Suprapubic skin (tissue), 4 donors: ENCODE data around the gene LIMS2. TPM values are rescaled to one million over a fixed set of nuclear protein-coding genes. Genes with fewer than 3 reads are reported as not detected.
A peak's percentile ranks its signal among the peaks of the same experiment; 100 is the strongest.

ENCODE experiments used
- DNase-seq, 2 donors: peaks; one replicate each; pipeline ENCODE4 v3.0.0-alpha.2; 2019; ENCODE audit warnings: low spot score in 2 of 2
- H3K27ac ChIP-seq: fragments of 200-600 bp; sonication (generic); one replicate; pipeline ENCODE4 v1.5.1; 2019
- H3K27me3 ChIP-seq: fragments of 200-600 bp; sonication (generic); one replicate; pipeline ENCODE4 v1.5.1; 2019
- H3K36me3 ChIP-seq: fragments of 200-600 bp; sonication (generic); one replicate; pipeline ENCODE4 v1.5.1; 2019
- H3K4me1 ChIP-seq: fragments of 200-600 bp; sonication (generic); one replicate; pipeline ENCODE4 v1.5.1; 2019
- H3K4me3 ChIP-seq: fragments of 200-600 bp; sonication (generic); one replicate; pipeline ENCODE4 v1.5.1; 2019; ENCODE audit warnings: mild to moderate bottlenecking
- H3K9me3 ChIP-seq: fragments of 200-600 bp; sonication (generic); one replicate; pipeline ENCODE4 v1.5.1; 2019
- CTCF ChIP-seq, 2 donors: fragments of 200-600 bp in 1 of 2; fragments of 450-650 bp in 1 of 2; sonication (generic) in 1 of 2; IDR thresholded peaks; one replicate each; pipeline ENCODE4 v1.5.1; 2016 to 2019; ENCODE audit warnings: antibody characterized with exemption in 2 of 2, mild to moderate bottlenecking in 1 of 2, moderate library complexity in 1 of 2
- EP300 ChIP-seq: sonication (generic); formaldehyde crosslinking; IDR thresholded peaks from one replicate; pipeline ENCODE4 v1.6.1; 2017; ENCODE audit warnings: antibody characterized with exemption
- POLR2A ChIP-seq, 2 donors: fragments of 450-650 bp; IDR thresholded peaks; one replicate each; pipeline ENCODE4 v1.6.1; 2017; ENCODE audit warnings: antibody characterized with exemption in 2 of 2, mild to moderate bottlenecking in 2 of 2, moderate library complexity in 2 of 2
- POLR2AphosphoS5 ChIP-seq, 3 donors: sonication (generic); formaldehyde crosslinking; IDR thresholded peaks; one replicate each; pipeline ENCODE4 v1.6.1; 2017; ENCODE audit warnings: antibody characterized with exemption in 3 of 3
- WGBS: methylation state at CpG from one replicate; pipeline ENCODE4 v1.1.5; 2018; 5-methylcytosine and 5-hydroxymethylcytosine counted together
- total RNA-seq, 4 donors: library from RNA; depleted of rRNA; stranded (reverse); fragments of >200 nt; gene quantifications; one replicate each; pipeline ENCODE4 v1.1.0, GENCODE V29; 2016

The LIMS2 gene
- total RNA-seq, 4 donors from 2014 or later: 9.2 to 40.0 (median 15.4) TPM

GRCh38 chr2:127694986-127695385 lies 19.7 kb upstream of the LIMS2 start:
- Histone ChIP-seq H3K36me3 (no peaks in the 10 kb centered on the region), H3K9me3 (no peaks in the 10 kb centered on the region), H3K4me3 (peak overlapping the region; percentile 40), H3K27ac (no peak overlapping the region), H3K4me1 (peaks cover 6% of the 10 kb centered on the region), H3K27me3 (no peaks in the 10 kb centered on the region)
- no peak for TF ChIP-seq CTCF (IDR thresholded peaks at IDR 0.05)
- no peak for TF ChIP-seq POLR2AphosphoS5 (IDR thresholded peaks at IDR 0.05)
- no peak for TF ChIP-seq EP300
- TF ChIP-seq POLR2A (IDR thresholded peaks at IDR 0.05): no peak
- WGBS: 88% methylated on average over 9 of the region's 9 CpGs
- peak in 1 of 2 donors; percentile 51 for DNase-seq

DNA sequence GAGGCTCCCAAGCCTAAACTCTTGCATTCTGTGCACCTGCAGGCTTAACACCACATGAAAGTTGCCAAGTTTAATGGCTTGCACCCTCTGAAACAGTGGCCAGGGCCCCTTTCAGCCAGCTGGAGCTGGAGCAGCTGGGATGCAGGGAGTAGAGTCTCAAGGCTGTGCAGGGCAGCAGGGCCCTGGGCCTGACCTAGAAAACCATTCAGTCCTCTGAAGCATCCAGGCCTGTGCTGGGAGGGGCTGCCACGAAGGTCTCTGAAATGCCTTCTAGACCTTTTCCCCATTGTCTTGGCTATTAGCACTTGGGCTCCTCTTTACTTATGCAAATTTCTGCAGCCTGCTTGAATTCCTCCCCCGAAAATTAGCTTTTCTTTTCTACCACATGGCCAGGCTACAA lies 15.4 kb upstream of the LIMS2 start:
- Histone ChIP-seq H3K27ac (no peak overlapping the region), H3K4me1 (peaks cover 5% of the 10 kb centered on the region), H3K9me3 (peaks cover 4% of the 10 kb centered on the region), H3K27me3 (no peaks in the 10 kb centered on the region), H3K4me3 (no peak overlapping the region), H3K36me3 (no peaks in the 10 kb centered on the region)
- DNase-seq: peak in 1 of 2 donors; percentile 30
- WGBS: 80% methylated on average over 2 of the region's 2 CpGs
- TF ChIP-seq POLR2AphosphoS5 (IDR thresholded peaks at IDR 0.05) (no peak), POLR2A (IDR thresholded peaks at IDR 0.05) (no peak), EP300 (no peak), CTCF (IDR thresholded peaks at IDR 0.05) (no peak)

DNA sequence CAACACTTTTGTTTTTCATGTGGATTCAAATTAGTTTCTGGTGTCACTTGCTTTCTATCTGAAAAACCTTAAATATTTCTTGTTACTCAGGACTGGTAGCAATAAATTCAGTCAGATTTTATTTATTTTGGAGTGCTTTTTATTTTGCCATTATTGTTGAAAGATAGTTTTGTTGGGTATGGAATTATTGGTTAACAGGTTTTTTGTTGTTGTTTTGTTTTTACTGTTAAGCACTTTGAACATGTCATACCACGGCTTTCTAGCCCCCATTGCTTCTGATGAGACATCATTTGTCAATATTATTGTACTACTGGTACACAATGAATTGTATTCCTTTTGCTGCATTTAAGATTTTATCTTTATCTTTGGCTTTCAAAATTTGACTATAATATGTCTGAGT lies 13.1 kb upstream of the LIMS2 start:
- no peaks in the 10 kb centered on the region for H3K36me3 ChIP-seq
- 94% methylated on average over 1 of the region's 1 CpG for WGBS
- TF ChIP-seq CTCF (IDR thresholded peaks at IDR 0.05) (no peak), POLR2A (IDR thresholded peaks at IDR 0.05) (no peak), EP300 (no peak), POLR2AphosphoS5 (IDR thresholded peaks at IDR 0.05) (no peak)
- no peak for DNase-seq
- H3K27me3 ChIP-seq: no peaks in the 10 kb centered on the region
- no peaks in the 10 kb centered on the region for H3K4me1 ChIP-seq
- H3K9me3 ChIP-seq: peaks cover 4% of the 10 kb centered on the region
- no peak overlapping the region for H3K27ac ChIP-seq
- no peak overlapping the region for H3K4me3 ChIP-seq

DNA sequence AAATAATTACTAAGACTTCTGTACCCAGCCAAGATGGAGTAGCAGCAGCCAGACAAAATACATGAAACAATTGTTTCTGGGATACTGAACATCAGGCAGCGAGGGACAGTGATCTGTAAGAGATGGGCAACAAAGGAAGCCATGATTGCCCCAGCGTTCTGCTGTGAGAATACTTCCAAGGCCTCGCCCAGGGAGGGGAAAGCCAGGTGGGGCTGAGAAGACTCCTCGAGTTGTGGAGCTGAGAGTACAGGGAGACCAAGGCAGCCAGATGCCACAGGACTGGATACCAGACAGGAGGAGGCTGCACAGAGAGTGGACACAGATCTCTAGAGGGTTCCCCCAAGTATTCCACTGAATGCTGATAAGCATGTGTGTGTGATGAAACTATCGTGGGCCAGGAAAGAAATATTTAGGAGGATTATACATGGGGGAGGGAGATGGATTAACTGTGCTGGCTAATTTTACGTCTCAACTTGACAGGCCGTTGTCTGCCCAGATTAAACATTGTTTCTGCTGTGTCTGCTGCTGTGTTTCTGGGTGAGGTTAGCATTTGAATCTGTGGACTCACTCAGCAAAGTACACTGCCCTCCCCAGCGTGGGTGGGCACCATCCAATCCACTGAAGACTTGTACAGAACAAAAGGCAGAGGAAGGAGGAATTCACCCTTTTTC lies 10.2 kb upstream of the LIMS2 start:
- no peaks in the 10 kb centered on the region for H3K27me3 ChIP-seq
- H3K36me3 ChIP-seq: no peaks in the 10 kb centered on the region
- no peaks in the 10 kb centered on the region for H3K4me1 ChIP-seq
- 70% methylated on average over 8 of the region's 8 CpGs for WGBS
- no peak for TF ChIP-seq POLR2A (IDR thresholded peaks at IDR 0.05)
- no peak overlapping the region for H3K27ac ChIP-seq
- peaks cover 4% of the 10 kb centered on the region for H3K9me3 ChIP-seq
- H3K4me3 ChIP-seq: no peak overlapping the region
- peak in 1 of 2 donors; percentile 36 for DNase-seq

DNA sequence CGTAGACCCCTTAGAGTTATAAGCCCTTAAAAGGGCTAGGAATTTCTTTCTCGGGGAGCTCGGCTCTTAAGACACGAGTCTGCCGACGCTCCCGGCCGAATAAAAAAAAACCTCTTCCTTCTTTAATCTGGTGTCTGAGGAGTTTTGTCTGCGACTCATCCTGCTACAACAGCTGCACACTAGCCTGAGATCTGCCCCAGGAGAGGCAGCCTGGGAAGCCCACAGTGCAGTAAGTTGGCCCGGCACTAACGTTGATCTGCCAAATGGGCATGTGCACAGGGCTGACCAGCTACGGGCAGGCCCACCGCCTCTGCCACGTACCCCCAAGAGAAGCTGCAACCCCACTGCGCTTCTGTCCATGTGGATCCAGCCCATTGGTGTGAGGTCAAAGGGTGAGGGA lies 8.4 kb upstream of the LIMS2 start:
- no peak for TF ChIP-seq EP300
- no peak for TF ChIP-seq CTCF (IDR thresholded peaks at IDR 0.05)
- TF ChIP-seq POLR2A (IDR thresholded peaks at IDR 0.05): no peak
- no peak for TF ChIP-seq POLR2AphosphoS5 (IDR thresholded peaks at IDR 0.05)
- H3K36me3 ChIP-seq: no peaks in the 10 kb centered on the region
- no peak overlapping the region for H3K4me3 ChIP-seq
- H3K27me3 ChIP-seq: no peaks in the 10 kb centered on the region
- peak in 1 of 2 donors; percentile 22 for DNase-seq
- no peak overlapping the region for H3K27ac ChIP-seq
- no peaks in the 10 kb centered on the region for H3K4me1 ChIP-seq
- H3K9me3 ChIP-seq: peaks cover 4% of the 10 kb centered on the region
- WGBS: 81% methylated on average over 14 of the region's 15 CpGs

DNA sequence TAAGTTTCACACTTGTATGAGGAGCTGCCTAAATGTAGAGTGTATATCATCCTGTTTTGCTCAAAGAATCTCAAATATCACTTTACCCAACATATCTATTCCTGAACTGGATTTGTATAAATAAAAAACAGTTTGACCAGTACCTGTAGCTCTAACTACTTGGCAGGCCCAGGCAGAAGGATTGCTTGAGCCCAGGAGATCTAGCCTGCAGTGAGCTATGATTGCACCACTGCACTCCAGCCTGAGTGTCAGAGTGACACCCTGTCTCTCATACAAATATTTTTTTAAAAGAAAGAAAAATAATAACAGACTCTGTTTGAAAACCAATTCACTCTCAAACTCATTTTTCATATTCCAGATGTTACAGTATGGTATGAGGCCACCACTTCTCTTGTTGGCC lies 7.7 kb upstream of the LIMS2 start:
- peaks cover 1% of the 10 kb centered on the region for H3K9me3 ChIP-seq
- no peak overlapping the region for H3K27ac ChIP-seq
- H3K27me3 ChIP-seq: no peaks in the 10 kb centered on the region
- no peaks in the 10 kb centered on the region for H3K4me1 ChIP-seq
- no peak overlapping the region for H3K4me3 ChIP-seq
- DNase-seq: peak in 1 of 2 donors; percentile 15
- TF ChIP-seq POLR2A (IDR thresholded peaks at IDR 0.05): no peak
- no peak for TF ChIP-seq CTCF (IDR thresholded peaks at IDR 0.05)
- H3K36me3 ChIP-seq: no peaks in the 10 kb centered on the region
